GM15510 (cell line): ENCODE results near the gene LMBR1L.

Experiments used
- POLR2A ChIP-seq: IDR thresholded peaks from 3 replicates; pipeline ENCODE4 v1.6.1; 2011; ENCODE audit warnings: borderline replicate concordance; ENCODE audit not compliant: insufficient read length; ENCODE audit errors: extremely low read depth

LMBR1L gene, protein sequence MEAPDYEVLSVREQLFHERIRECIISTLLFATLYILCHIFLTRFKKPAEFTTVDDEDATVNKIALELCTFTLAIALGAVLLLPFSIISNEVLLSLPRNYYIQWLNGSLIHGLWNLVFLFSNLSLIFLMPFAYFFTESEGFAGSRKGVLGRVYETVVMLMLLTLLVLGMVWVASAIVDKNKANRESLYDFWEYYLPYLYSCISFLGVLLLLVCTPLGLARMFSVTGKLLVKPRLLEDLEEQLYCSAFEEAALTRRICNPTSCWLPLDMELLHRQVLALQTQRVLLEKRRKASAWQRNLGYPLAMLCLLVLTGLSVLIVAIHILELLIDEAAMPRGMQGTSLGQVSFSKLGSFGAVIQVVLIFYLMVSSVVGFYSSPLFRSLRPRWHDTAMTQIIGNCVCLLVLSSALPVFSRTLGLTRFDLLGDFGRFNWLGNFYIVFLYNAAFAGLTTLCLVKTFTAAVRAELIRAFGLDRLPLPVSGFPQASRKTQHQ

DNA sequence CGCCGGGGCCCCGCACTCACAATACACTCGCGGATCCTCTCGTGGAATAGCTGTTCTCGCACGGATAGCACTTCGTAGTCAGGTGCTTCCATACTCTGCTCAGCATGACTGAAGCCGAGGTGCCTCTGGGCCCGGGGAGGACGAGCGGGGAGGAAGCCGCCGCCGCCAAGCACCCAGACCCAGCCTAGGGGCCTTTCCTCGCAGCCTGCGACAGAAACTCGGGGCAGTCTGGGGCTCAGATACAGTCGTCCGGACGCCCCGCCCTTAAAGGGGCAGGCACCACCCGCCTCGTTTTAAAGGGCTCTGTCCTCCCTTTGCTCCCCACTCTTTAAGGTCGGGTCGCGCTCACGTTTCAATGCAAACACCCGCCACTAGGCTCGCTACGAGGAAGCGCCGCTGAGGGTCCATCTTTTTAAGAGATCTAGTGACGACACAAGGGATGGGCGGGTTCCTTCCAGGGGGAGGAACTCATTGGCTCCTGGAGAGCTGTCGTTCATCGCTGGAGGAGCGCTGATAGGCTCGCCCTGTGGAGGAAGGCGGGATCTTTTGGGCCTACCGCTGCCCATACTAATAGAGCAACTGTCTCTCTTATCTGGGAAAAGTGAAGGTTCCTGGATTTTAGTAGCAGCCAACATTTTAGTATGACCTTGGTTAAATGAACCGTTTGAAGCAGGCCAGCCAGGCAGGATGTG, at the start of gene LMBR1L:
TSS of gene LMBR1L (minus strand) at position 384 of the 692 bp plus-strand sequence. CDS start at position 92, 292 bp downstream.
- TF ChIP-seq POLR2A, result peak; percentile 67

DNA sequence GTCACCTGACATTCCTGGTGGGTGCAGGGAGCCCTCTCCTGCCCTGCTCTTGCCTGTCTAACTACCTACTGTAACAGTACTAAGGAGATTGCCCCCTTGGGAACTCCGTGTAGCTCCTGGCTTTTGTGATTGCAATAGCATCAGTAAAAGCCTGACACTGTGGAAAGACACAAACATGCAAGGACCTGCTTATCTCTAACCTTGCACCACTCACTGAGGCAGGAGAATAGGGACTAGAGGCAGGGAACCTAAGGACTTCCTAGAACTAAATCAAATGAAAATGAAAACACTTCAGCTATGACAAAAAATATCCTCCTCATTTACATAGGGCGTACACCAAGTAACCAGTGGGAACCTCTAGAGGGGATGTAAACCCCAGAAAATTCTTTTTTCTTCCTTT, 49.8 kb upstream of the LMBR1L start:
- no peak for TF ChIP-seq POLR2A

DNA sequence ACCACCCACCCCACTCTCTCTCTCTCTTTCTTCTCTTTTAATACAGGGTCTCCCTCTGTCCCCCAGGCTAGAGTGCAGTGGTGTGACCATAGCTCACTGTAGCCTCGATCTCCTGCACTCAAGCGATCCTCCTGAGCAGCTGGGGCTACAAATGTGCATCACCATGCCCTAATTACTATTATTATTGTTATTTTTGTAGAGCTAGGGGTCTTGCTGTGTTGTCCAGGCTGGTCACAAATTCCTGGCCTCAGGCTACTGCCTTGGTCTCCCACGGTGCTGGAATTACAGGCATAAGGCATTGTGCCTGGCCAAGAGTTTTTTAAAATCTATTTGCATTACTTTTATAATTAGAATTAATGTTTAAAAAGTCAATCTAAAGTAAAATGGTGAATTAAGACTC, 43.6 kb upstream of the LMBR1L start:
- TF ChIP-seq POLR2A, result no peak

DNA sequence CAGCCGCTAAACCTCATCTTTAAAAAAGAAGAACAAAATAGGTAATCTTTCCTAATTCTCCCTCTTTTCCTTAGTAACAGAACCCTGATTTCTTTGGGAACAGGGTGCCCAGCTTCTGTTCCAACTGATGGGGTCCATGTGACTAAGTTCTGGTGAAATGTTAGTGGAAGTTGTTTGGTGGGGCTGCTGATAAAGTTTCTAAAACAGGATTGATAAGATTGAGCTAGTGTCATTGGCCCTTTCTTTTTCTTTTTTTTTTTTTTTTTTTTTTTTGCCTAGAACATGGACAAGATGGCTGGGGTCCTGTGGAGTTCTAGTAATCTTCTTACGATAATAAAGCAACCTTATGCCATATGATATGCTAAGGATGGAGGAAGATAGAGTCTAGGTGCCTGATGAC, 36.7 kb upstream of the LMBR1L start:
- TF ChIP-seq POLR2A, result no peak

DNA sequence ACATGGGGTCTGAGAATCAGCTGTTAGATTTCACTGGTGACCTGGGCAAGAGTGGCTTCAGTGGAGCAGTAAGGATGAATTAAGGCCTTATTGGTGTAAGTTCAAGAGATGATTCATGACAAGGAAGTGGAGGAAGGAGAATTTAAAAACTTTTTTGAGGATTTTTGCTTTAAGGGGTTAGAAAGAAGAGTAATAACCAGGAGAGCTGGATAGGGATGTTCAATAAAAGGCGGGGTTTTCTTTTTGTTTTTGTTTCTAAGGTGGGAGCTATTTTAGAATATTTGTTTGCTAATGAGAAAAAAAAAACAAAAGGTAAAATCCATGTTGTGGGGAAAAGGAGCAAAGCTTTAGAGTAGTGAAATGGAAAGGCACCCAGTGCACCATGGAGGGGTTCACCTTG, 35.8 kb upstream of the LMBR1L start:
- TF ChIP-seq POLR2A, result no peak

DNA sequence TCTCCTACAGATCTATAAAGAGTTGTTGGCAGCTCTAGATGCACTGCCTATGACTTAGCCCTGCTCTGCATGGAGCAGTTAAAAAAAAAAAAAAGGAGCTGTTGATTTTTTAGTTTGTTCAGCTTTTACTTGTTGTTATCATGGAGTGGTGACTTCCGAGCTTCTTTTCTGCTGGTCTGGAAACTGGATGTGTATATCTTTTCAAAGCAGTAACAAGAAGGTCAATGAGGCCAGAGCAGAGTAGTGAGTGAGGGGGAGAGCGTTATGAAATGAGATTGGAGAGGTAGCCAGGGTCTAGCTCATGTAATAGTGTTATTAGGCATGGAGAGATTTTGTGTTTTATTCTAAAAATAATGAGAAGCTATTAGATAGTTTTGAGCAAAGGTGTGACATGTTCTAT, 33.7 kb upstream of the LMBR1L start:
- TF ChIP-seq POLR2A, result no peak

DNA sequence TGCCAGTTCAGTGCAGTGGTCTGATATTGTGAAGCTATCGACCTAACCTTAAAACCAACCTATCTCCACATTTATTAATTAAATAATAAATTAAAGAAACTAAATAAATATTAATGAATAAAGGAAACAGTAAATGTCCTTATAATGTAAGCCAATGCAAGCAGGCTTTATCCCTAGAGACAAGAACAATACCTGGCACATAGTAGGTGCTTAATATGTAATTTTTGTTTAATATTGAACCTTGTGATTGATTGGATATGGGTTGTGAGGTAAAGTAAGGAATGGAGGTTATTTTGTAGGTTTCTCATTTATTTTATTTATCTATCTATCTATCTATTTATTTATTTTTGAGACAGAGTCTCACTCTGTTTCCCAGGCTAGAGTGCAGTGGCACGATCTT, 28.4 kb upstream of the LMBR1L start:
- TF ChIP-seq POLR2A, result no peak

DNA sequence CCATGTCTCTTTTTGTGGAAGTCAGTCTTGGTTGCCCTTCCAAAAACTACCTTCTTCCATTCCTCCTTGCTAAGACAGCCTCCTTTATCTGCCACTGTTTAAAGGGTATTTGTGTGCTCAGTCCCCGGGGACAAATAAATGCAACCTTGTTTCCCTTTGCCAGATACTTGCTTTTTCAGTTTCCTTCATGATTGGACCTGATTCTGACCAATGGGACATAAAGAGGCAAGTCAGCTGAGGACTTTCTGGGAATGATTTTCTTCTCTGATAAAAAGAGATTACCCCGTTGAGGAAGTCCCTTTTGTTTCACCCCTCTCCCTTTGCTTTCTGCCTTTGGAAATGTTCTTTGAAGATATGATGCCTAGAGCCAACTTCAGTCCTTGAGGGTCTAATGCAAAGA, 27.9 kb upstream of the LMBR1L start:
- no peak for TF ChIP-seq POLR2A

DNA sequence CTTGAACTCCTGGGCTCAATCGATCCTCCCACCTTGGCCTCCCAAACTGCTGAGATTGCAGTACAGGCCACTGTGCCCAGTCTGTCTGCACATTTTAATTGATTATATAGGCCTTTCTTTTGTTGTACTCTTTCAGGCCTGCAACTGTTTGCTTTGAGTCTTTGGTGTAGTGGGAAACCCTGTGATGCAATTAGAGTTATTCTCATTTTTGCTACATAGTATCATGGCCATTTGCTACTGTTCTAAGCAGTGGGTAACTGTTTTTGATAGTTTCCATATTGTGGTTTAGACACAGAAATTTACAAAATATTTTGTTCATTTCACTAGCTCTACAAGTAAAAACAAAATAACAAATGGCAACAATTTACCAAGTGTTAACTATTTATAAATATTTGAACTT, 26.8 kb upstream of the LMBR1L start:
- TF ChIP-seq POLR2A, result no peak

DNA sequence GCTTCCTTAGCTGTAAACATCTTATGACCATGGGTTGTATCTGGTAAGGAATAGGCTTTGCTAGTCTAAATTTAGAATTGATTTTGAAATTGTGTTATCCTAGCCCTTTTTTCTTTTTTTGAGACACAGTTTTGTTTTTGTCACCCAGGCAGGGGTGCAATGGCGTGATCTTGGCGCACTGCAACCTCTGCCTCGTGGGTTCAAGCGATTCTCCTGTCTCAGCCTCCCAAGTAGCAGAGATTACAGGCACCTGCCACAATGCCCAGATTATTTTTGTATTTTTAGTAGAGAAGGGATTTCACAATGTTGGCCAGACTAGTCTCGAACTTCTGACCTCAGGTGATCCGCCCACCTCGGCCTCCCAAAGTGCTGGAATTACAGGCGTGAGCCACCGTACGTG, 22.9 kb upstream of the LMBR1L start:
- no peak for TF ChIP-seq POLR2A

DNA sequence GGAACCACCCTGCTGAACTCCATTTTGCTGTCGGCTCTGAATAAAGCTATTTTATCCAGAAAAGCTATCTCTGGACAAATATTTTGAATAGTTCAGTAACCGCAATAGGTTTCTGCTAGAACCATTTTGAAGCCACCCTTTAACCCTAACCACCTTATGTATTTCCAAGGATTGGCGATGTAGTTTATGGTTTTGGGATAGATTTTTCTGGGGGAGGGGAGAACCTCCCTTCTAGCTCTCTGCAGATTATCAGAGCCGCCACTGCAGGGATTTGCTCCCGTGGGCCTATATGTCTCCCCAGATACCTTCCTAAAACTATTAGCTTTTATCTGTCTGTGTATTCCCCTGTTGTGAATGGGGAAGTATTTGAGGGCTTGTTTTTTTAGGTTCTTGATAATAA, 22.4 kb upstream of the LMBR1L start:
- no peak for TF ChIP-seq POLR2A

DNA sequence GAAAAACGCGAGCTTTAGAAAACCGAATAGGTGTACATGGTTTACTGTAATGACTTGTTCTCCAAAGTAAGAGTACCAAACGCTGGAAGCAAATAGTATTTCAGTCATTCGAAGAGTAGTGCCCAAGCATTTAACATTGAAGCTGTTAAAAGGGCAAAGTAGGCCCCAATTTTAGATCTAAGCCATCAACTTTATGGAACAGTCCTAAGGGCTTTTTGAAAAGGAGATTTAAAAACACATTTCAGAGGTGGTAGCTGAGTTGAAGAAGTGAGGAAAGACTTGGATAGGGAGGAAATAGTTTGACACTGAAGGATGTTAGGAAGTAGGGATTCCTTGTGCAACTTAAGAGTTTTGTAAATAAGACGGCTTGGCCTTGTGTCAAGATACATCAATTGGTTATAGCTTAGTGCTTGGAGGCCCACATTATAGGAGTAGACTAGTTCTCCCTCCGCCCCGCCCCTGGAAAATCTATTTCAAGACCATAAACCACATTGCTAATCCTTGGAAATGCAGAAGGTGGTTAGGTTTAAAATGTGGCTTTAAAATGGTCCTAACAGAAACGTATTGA, 21.3 kb upstream of the LMBR1L start:
- no peak for TF ChIP-seq POLR2A

DNA sequence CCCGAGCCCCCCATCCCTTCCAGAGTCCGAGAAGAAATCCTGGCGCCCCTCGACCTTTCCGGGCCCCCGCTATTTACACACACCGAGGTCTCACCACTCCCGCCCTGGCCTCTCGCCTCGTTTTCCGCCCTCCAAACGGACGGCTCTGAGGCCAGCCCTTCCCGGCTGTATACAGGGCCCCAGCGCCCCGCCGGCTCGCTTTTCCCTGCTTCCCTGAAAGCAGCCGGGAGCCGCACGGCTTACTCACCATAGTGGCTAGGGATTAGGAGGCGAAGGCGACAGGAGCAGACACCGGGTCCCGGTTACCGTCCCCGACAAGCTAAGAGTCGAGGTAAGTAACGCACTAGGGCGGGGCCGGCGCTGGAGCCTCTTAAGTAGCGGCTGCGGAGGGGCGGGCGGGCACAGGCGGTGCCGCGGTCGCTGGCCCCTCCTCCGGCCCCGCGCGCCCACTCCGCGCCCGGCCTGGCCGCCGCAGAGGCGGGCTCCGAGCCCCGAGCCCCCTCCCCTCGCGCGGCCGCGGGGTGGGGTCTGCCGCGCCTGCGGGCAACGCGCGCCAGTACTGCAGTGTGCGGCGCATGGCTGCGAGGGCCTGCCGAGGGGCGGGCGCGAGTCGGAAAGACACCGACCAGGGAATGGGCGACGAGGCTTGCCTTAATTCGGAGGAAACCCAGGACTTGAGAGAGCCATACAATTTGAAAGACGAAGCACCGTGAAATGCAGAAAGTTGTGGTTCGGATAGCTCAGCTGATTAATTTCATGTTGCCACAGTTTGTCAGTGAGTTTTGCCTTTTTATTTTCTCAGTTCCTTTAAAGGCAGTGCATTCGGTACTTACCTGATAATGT, 20.6 kb upstream of the LMBR1L start, which contains the start of gene TUBA1B:
TSS of gene TUBA1B (minus strand) at position 345 of the 843 bp plus-strand sequence. CDS start at position 250, 95 bp downstream.
- peak; percentile 100 for TF ChIP-seq POLR2A
